ENCODE data around the gene CFAP73. TPM values are rescaled to one million over a fixed set of nuclear protein-coding genes. Genes with fewer than 3 reads are reported as not detected.

The CFAP73 gene
- total and polyA plus RNA-seq, 2 of the 8 experiments (the other 6 are each of a cell fraction or from before 2014, with no cell fraction given) = 0.45 to 0.56 TPM

DNA sequence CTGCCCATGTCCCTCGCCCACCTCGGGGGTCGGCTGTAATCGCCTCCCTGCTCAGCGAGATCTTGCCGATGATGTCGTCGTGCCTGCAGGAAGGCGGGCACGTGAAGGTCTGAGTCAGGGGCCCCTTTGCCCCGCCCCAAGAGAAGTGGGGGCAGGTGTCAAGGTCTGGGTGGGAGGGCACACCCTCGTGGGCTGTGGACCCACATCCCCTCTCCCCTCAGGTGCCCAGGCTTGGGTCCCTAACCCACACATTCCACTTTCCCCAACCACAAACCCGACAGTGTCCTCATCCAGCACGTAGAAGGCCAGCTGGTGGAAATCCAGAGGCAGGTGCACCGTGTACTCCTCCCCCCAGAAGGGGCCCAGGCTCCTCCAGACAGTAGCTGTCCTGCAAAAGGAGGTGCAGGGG is 21.7 kb upstream of the CFAP73 start:
- Histone ChIP-seq H2AK5ac (ENCODE audit: low read depth, low read length) (no peak overlapping the region), H3K9me3 (ENCODE audit: insufficient read depth in 2 of 2, low read depth in 1 of 2, low read length in 1 of 2) (no peaks in the 10 kb centered on the region), H2BK20ac (ENCODE audit: low read length) (no peak overlapping the region), H3K9ac (replicated peaks in 1 of 4; ENCODE audit: extremely low read depth in 1 of 4, low read depth in 3 of 4, low read length in 3 of 4) (no peak overlapping the region), H2AFZ (ENCODE audit: low read length) (no peak overlapping the region), H4K8ac (ENCODE audit: extremely low read depth, insufficient read depth, low read length) (no peak overlapping the region), H3K4ac (replicated peaks; ENCODE audit: insufficient read length, low read depth, low read length) (no peak overlapping the region), H4K5ac (ENCODE audit: insufficient read length, low read depth, low read length) (no peak overlapping the region), H4K91ac (replicated peaks; ENCODE audit: insufficient read length, low read length) (no peak overlapping the region), H2BK120ac (replicated peaks; ENCODE audit: low read depth, low read length) (no peak overlapping the region), H4K20me1 (replicated peaks in 1 of 2; ENCODE audit: control insufficient read depth in 1 of 2, insufficient read depth in 2 of 2, low read length in 2 of 2) (peaks cover 0 to 7% of the 10 kb centered on the region in 2 experiments), H2BK5ac (ENCODE audit: low read depth, low read length) (no peak overlapping the region), H3K79me1 (ENCODE audit: low read depth, low read length) (no peaks in the 10 kb centered on the region), H3K79me2 (ENCODE audit: control insufficient read depth in 1 of 2, insufficient read depth in 2 of 2, low read length in 2 of 2) (no peaks in the 10 kb centered on the region), H3K18ac (ENCODE audit: extremely low read depth, low read length) (no peak overlapping the region), H3K23ac (ENCODE audit: insufficient read length) (no peak overlapping the region), H3K4me1 (replicated peaks in 1 of 4; ENCODE audit: control insufficient read depth in 3 of 4, insufficient read depth in 4 of 4, low read length in 3 of 4) (peaks cover 0 to 2% (median 1%) of the 10 kb centered on the region in 4 experiments; a peak in 1 of 7 replicates), H3K23me2 (ENCODE audit: low read depth, low read length) (peaks cover 2% of the 10 kb centered on the region; the same call in 1 of the 2 replicates), H3K27me3 (replicated peaks in 1 of 4; ENCODE audit: control insufficient read depth in 3 of 4, extremely low read depth in 1 of 4, insufficient read depth in 3 of 4, low read length in 3 of 4) (peaks cover 0 to 2% (median 0%) of the 10 kb centered on the region in 4 experiments; a peak in 1 of 7 replicates), H2BK15ac (ENCODE audit: low read length) (no peak overlapping the region), H3K4me3 (ENCODE audit: extremely low read depth in 1 of 4, insufficient read depth in 2 of 4, low read depth in 3 of 4, low read length in 4 of 4) (no peak overlapping the region), H3K14ac (ENCODE audit: insufficient read length) (no peak overlapping the region), H3K4me2 (ENCODE audit: insufficient read depth in 1 of 2, low read depth in 2 of 2, low read length in 2 of 2) (no peak overlapping the region), H3K56ac (replicated peaks; ENCODE audit: insufficient read length, low read depth, low read length) (no peak overlapping the region), H3K36me3 (ENCODE audit: control insufficient read depth in 2 of 4, insufficient read depth in 4 of 4, low read length in 3 of 4) (no peaks in the 10 kb centered on the region), H3K27ac (ENCODE audit: low read depth, low read length) (no peak overlapping the region), H2BK12ac (ENCODE audit: low read depth, low read length) (no peak overlapping the region)
- ChIA-PET POLR2A (ENCODE audit: partially characterized antibody) (no interaction called here), CTCF (ENCODE audit: partially characterized antibody) (interaction anchor here (0.7 to 1.8 kb wide), 7 partner anchors 11 to 47 kb away, joined by 3 to 8 read pairs (median 3); no protein-coding TSS in a partner anchor)
- 87% methylated on average over 11 of the region's 15 CpGs; no CpG with 5 or more reads in 1 of the 2 experiments for WGBS, 2 experiments (ENCODE audit: extremely low coverage in 1 of 2, insufficient coverage in 1 of 2, insufficient read length in 1 of 2, insufficient replicate concordance in 2 of 2, low coverage in 1 of 2, low lambda C conversion rate in 2 of 2, missing lambda C conversion rate in 1 of 2)
- no peak for DNase-seq (ENCODE audit: low read depth in 1 of 2, low spot score in 2 of 2)
- FAIRE-seq = no peak

All from H1 (cell line).